GM12875 (cell line): ENCODE results near the gene SEMA5A.

ENCODE experiments used
- H3K4me3 ChIP-seq: one replicate; pipeline ENCODE4 v1.5.1; 2011; ENCODE audit warnings: low read depth, low read length, control low read depth
- TF ChIP-seq, protein P1 (sequence below): IDR thresholded peaks from 2 replicates; pipeline ENCODE4 v1.5.1; 2011; ENCODE audit warnings: low read depth, mild to moderate bottlenecking, control low read depth, inconsistent platforms, low read length, moderate library complexity, borderline replicate concordance; ENCODE audit not compliant: insufficient read depth

The SEMA5A gene

DNA sequence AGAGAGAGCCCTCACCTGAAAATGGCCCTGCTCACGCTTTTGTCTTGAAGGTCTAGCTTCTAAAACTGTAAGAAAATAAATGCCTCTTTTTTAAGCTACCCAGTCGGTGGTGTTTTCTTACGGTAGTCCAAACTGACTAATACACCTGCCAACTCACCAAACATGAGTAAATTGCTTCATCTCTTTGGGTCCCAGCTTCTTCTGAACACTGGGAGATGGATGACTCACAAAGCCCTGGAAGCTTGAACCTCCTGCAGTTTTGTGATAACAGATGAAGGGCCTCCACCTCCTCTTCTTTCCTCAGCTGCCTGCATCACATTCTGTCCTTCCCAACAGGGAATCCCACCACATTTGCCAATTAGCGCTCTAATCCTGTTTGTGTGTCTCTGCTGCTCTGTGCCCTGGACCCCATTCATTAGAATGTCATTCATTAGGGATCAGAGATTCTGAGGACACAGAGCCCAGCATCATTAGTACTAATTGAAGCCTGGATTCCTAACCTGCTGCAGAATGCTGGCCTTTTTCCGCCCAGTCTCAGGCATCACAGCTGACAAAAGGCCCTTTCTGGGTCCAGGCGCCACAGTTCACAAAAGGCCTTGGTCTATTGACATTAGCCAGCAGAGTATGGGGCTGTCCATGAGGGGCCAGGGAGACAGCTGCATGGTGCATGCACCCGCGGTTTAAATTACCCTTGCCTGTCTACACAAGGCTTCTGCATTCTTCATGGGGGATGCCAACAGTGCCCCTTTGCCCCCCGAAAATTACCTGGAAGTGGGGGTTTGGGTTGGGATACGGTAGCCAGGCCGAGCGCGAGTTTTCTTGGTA, 349.3 kb downstream of the SEMA5A start:
- TF ChIP-seq, protein P1, sequence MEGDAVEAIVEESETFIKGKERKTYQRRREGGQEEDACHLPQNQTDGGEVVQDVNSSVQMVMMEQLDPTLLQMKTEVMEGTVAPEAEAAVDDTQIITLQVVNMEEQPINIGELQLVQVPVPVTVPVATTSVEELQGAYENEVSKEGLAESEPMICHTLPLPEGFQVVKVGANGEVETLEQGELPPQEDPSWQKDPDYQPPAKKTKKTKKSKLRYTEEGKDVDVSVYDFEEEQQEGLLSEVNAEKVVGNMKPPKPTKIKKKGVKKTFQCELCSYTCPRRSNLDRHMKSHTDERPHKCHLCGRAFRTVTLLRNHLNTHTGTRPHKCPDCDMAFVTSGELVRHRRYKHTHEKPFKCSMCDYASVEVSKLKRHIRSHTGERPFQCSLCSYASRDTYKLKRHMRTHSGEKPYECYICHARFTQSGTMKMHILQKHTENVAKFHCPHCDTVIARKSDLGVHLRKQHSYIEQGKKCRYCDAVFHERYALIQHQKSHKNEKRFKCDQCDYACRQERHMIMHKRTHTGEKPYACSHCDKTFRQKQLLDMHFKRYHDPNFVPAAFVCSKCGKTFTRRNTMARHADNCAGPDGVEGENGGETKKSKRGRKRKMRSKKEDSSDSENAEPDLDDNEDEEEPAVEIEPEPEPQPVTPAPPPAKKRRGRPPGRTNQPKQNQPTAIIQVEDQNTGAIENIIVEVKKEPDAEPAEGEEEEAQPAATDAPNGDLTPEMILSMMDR, result no peak
- H3K4me3 ChIP-seq, result no peak overlapping the region

DNA sequence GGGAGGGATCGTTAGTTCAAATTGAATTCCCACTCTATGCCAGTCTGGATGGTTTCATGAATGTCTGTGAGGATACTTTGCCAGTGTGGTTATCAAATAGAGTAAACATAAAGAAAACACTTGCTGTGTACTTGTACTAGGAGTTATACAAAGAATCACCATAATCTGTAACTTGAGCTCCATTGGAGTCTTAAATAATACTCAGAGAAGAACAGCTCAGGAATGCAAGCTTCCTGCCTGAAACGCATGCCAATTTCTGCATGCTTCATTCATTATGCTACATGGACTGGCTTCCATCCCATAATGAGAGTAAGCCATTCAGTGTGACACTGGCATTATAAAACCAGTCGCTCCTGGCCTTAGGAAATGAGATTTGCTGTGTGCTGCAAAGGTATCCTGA, 351.4 kb downstream of the SEMA5A start:
- TF ChIP-seq, protein P1, result no peak
- no peak overlapping the region for H3K4me3 ChIP-seq

DNA sequence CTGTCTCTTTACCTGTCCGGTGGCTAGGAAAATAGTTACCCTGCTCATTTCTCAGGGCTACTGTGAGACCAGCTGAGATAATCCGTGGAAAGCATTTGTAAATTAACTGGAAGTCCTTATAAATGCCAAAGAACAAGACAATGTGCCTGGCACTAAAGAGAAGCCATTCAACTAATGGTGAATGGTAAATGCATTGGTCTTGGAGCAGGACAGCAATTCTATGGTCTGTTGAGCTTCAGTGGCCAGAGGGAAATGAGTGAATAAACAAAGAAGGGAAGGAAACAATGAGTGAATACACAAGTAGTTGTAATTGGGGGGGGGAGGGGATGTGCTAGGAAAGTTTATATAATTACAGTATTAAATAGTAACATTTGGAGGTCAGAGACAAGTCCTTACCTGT, 353.6 kb downstream of the SEMA5A start:
- TF ChIP-seq, protein P1, result no peak
- no peak overlapping the region for H3K4me3 ChIP-seq

DNA sequence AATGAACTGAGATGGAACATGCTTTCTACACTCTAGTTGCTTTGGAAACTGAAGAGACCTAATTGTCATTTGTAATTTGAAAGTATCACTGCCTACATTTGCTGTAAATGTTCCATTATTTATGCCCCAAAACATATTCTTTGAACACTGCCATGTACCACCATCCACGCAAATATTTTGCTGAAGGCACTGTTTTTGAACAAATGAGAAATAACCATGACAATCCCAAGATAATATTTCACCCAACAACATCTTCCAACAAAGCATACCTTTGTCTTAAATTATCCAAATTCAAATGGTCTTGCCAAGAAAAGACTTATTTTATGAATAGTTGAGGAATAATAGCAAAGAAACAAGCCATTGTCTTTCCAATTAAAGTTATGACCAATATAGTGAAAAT, 356.2 kb downstream of the SEMA5A start:
- H3K4me3 ChIP-seq, result no peak overlapping the region
- TF ChIP-seq, protein P1, result no peak

DNA sequence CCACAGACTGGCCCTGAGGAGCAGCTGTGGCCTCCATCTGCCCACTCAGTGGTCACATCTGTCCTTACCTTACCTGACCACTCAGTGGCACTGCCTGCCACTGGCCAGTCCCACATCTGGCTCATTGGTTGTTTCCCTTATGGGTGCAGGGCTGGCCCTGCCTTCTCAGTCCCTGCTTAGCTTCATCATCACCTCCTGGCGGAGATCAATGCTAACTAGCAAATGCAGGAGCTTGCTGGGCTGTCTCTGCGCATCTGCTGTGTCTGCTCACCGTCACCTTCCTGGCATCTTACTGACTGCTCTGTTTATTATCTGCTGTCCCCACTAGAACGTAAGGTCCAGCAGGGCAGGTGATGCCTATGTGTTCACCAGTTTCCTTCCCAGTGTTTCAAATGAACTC, 356.9 kb downstream of the SEMA5A start:
- H3K4me3 ChIP-seq, result no peak overlapping the region
- TF ChIP-seq, protein P1, result no peak

DNA sequence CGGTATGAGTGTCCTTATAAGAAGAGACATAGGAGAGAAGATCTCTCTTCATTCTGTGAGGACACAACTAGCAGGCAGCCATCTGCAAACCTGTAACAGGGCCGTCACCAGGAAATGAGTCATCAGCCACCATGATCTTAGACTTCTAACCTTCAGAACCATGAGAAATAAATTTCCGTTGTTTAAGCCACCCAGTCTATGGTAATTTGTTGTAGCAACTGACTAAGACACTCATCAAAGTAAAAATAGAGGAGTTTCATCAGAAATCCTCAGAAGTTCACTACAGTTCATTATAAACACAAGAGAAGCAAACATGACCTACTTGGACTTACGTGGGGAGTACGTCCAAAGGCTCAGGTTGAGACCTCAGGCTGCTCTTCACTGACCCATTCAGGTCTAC, 357.7 kb downstream of the SEMA5A start:
- no peak overlapping the region for H3K4me3 ChIP-seq
- TF ChIP-seq, protein P1, result no peak

DNA sequence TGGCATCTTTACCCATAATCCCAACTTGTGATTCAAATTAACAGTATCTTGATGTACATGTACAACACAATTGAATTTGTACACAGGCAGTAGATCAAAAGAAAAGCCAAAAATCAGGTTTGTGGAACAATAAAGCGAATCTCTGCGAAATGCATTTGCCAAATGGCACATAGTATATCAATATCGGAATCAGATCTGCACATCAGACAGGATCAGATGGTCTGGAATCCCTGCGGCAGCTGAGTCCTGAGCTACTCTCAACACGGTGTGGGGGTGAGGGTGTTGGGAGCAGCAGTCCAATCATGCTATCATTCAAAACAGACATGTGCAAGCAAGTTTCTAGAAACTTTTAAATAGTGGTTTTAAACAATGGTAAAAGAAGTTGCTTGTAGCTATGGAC, 358.3 kb downstream of the SEMA5A start:
- TF ChIP-seq, protein P1, result no peak
- no peak overlapping the region for H3K4me3 ChIP-seq
